MG63 (cell line): ENCODE data around the gene SPATA13. TPM values are rescaled to one million over a fixed set of nuclear protein-coding genes. Genes with fewer than 3 reads are reported as not detected.

Experiments used
- DNase-seq: peaks from one replicate; pipeline ENCODE4 v3.0.0-alpha.2; 2020
- H3K27me3 ChIP-seq: fragments of 250-450 bp; sonication (Bioruptor Pico); 2 replicates; pipeline ENCODE4 v1.5.1; 2020; ENCODE audit warnings: mild to moderate bottlenecking, moderate library complexity
- H3K36me3 ChIP-seq: fragments of 250-450 bp; sonication (Bioruptor Pico); 2 replicates; pipeline ENCODE4 v1.5.1; 2020; ENCODE audit warnings: mild to moderate bottlenecking, moderate library complexity
- H3K4me3 ChIP-seq: fragments of 250-450 bp; sonication (Bioruptor Pico); 2 replicates; pipeline ENCODE4 v1.5.1; 2020; ENCODE audit warnings: mild to moderate bottlenecking, moderate library complexity
- H3K9me3 ChIP-seq: fragments of 250-450 bp; sonication (Bioruptor Pico); 2 replicates; pipeline ENCODE4 v1.5.1; 2020; ENCODE audit warnings: mild to moderate bottlenecking, moderate library complexity
- total RNA-seq: library from RNA; depleted of rRNA; stranded (reverse); fragments of >200 nt; shearing (Covaris generic); gene quantifications from 2 replicates; pipeline ENCODE4 v1.2.3, GENCODE V29; 2014; ENCODE audit warnings: low replicate concordance

The SPATA13 gene
- total RNA-seq, 1 experiment from 2014 or later: 3.9 TPM

DNA sequence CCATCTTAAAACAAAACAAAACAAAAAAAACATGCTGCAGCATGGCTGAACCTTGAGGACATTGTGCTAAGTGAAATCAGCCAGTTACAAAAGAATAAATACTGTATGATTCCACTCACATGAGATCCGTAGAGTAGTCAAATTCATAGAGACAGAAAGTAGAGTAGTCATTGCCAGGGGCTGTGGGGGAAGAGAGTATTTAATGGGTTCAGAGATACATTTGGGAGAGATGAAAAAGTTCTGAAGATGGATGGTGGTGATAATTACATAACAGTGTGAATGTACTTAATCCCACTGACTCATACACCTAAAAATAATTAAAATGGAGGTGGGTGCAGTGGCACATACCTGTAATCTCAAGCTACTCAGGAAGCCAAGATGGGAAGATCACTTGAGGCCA lies 76.8 kb downstream of the SPATA13 start:
- no peak for DNase-seq

DNA sequence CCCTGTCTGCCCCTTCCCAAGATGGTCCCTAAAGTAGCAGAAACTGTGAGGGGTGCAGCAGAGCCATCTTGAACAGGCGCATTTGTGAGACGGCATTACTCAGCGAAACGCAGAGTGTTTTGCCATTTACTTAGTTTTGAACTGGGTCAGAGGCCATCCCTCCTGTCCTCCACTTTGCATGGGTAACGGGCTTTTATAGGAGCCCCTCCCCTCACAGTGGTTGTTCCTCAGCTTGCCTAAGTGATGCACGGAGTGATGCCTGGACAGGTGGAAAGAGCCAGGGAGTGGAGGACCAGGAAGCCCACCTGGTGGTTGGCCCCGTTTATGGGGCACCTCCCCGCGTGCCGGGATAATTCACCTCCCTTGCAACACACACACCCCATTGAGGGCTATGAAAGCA lies 80.8 kb downstream of the SPATA13 start:
- no peaks in the 10 kb centered on the region for H3K9me3 ChIP-seq
- DNase-seq: no peak
- no peaks in the 10 kb centered on the region for H3K27me3 ChIP-seq
- no peak overlapping the region for H3K4me3 ChIP-seq
- H3K36me3 ChIP-seq: no peaks in the 10 kb centered on the region

More for the DNA sequence above, 76.8 kb downstream of the SPATA13 start:
- no peak overlapping the region for H3K4me3 ChIP-seq
- H3K36me3 ChIP-seq: no peaks in the 10 kb centered on the region
- no peaks in the 10 kb centered on the region for H3K9me3 ChIP-seq
- no peaks in the 10 kb centered on the region for H3K27me3 ChIP-seq

DNA sequence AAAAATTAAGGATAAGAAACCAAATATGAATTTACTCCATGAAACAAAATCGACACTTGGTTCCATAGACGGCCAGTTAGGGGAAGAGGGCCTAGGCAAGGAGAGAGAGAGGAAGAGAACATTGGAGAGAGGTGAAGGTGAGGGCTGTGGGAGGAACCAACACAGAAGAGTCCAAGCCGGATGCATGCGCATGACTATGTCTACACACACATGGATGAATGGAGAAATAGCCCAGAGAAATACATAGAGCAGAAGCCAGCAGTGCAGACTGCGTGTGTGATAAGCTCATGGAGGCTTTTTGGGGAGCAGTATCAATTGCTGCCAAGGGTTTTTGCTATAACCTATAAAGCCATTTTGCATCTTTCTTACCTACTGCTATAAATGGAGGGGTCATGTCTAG lies 81.6 kb downstream of the SPATA13 start:
- Histone ChIP-seq H3K9me3 (no peaks in the 10 kb centered on the region), H3K36me3 (no peaks in the 10 kb centered on the region), H3K4me3 (no peak overlapping the region), H3K27me3 (no peaks in the 10 kb centered on the region)
- DNase-seq: no peak

DNA sequence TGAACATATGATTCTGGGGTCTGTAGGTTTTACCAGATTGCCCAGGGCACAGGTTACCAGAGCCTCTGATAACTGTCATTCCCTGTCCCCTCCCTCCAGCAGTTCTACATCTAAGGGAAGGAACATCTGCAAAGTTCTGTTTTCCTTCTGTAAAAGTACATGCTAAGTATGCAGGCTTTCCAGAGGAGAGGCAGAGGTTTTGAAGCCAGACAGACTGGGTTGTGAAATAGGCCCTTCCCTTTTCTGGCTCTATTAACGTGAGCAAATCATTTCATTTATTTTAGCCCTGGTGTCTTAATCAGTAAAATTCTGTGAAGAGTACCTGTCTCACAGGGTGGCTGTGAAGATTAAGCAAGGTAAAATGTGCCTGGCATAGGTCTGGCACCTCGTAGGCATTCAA lies 82.8 kb downstream of the SPATA13 start:
- no peak overlapping the region for H3K4me3 ChIP-seq

DNA sequence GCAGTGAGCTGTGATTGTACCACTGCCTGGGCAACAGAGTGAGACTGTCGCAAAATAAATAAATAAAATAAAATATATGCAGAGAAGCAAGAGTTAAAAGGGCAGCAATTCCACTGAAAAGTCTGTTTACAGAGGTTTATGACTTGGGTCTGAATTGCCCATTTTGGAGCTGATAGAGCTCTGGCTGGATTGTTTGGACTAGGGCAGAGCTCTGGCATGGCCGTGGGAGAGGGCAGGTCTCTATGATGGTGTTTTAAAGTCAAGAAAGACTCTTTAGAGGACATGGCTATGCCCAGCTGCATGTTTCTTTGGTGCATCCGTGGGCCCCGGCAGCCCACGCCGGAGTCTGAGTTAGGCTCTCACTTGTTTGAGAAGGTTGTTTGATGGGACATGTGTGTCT lies 84.3 kb downstream of the SPATA13 start:
- Histone ChIP-seq H3K27me3 (no peaks in the 10 kb centered on the region), H3K4me3 (no peak overlapping the region), H3K36me3 (no peaks in the 10 kb centered on the region), H3K9me3 (no peaks in the 10 kb centered on the region)
- DNase-seq: no peak

More for the DNA sequence above, 82.8 kb downstream of the SPATA13 start:
- H3K9me3 ChIP-seq: no peaks in the 10 kb centered on the region
- DNase-seq: no peak
- H3K27me3 ChIP-seq: no peaks in the 10 kb centered on the region
- H3K36me3 ChIP-seq: no peaks in the 10 kb centered on the region

DNA sequence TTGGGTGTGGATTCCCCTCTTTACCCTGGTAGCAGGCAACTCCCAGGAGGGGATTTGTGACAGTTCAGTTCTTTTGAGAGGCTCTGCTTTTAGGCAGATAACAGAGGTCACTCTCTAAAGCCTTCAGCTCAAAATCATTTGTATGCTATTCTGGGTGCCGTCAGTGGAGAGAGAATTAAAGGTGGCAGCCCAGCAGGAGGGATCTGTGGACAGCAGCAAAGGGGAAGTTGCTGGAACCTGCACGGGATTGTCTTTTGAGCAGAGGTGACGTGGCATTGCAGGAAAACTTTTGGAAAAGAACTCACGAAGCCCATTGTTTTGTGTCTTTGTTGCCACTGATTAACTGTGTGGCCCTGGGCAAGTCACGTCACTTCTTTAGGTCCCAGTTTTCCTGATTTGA lies 86.5 kb downstream of the SPATA13 start:
- Histone ChIP-seq H3K9me3 (no peaks in the 10 kb centered on the region), H3K36me3 (no peaks in the 10 kb centered on the region), H3K4me3 (no peak overlapping the region), H3K27me3 (no peaks in the 10 kb centered on the region)
- DNase-seq: no peak

DNA sequence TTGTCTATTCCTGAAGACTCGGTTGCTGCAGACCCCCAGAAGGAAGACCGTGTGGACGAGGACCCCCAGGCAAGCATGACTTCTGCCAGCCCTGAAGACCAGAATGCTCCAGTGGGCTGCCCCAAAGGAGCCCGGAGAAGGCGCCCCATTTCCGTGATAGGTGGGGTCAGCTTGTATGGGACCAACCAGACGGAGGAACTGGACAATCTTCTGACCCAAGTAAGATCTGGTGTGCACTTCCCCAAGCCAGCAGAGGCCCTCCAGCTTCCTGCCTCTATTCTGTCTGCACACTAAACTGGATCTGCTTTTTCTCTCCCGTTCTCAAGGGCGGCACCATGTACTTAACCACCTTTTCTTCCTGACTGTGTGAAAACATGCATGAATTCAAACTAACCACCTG lies 89.1 kb downstream of the SPATA13 start:
- Histone ChIP-seq H3K36me3 (no peaks in the 10 kb centered on the region), H3K9me3 (no peaks in the 10 kb centered on the region), H3K4me3 (no peak overlapping the region), H3K27me3 (no peaks in the 10 kb centered on the region)
- DNase-seq: no peak

DNA sequence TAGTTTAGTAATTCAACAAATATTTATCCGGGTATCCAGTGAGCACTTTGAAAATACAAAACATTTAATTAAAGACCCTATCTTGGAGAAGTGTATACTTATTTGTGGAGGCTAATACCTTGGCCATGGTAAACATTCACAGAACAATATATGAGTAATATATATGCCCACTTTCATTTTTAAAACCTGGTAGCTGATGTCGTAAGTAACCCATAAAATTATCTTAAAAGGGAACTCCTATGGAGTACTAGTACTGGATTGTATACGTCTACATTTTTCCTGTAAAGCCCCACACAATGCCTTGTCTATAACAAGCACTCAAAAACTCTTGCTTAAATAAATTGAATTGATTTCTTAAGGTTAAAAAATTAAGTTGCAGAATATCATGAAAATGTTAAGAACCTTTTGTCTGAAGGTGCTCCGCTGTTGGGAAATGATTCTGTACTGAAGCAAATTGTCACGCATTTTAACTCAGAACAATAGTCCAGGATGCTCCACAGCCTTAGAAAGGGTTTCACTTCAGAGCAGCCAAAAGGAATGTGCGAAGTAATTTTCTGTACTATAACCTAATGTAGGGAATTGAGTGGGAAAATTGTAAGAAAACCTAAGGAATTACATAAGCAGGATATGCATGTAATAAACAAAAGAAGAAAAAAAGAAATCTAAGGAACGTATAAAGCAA lies 90.0 kb downstream of the SPATA13 start:
- Histone ChIP-seq H3K4me3 (no peak overlapping the region), H3K36me3 (no peaks in the 10 kb centered on the region), H3K27me3 (no peaks in the 10 kb centered on the region), H3K9me3 (no peaks in the 10 kb centered on the region)
- DNase-seq: no peak

DNA sequence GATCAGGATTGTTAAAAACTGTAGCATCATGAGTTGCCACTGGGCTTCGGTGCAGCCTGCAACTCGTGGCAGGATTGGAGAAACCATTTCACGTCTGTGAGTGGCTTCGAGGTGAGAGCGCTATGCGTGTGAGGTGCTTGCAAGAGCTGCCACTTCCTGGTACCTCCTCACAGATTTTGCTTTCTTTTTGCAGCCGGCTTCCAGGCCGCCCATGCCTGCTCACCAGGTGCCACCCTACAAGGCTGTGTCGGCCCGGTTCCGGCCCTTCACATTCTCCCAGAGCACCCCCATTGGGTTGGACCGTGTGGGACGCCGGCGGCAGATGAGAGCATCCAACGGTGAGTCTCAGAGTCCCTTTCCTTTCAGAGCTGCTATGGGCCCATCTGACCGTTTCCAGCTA lies 91.0 kb downstream of the SPATA13 start:
- no peak for DNase-seq
- H3K4me3 ChIP-seq: no peak overlapping the region
- no peaks in the 10 kb centered on the region for H3K36me3 ChIP-seq
- no peaks in the 10 kb centered on the region for H3K9me3 ChIP-seq
- no peaks in the 10 kb centered on the region for H3K27me3 ChIP-seq

DNA sequence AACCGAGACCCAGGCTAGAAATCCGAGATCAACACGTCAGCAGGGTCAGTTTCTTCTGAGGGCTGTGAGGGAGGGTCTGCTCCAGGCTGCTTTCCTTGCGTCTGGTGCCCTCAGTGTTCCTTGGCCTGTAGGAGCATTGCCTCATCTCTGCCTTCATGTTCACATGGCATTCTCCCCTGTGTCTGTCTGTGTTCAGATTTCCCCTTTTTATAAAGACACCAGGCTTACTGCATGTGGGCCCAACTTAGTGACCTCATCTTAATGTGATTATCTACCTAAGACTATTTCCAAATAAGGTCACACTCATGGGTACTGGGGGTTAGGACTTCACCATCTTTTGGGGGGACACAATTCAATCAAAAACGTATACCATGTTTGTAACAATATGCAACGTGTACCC lies 91.6 kb downstream of the SPATA13 start:
- Histone ChIP-seq H3K27me3 (no peaks in the 10 kb centered on the region), H3K36me3 (no peaks in the 10 kb centered on the region), H3K4me3 (no peak overlapping the region), H3K9me3 (no peaks in the 10 kb centered on the region)
- DNase-seq: no peak

DNA sequence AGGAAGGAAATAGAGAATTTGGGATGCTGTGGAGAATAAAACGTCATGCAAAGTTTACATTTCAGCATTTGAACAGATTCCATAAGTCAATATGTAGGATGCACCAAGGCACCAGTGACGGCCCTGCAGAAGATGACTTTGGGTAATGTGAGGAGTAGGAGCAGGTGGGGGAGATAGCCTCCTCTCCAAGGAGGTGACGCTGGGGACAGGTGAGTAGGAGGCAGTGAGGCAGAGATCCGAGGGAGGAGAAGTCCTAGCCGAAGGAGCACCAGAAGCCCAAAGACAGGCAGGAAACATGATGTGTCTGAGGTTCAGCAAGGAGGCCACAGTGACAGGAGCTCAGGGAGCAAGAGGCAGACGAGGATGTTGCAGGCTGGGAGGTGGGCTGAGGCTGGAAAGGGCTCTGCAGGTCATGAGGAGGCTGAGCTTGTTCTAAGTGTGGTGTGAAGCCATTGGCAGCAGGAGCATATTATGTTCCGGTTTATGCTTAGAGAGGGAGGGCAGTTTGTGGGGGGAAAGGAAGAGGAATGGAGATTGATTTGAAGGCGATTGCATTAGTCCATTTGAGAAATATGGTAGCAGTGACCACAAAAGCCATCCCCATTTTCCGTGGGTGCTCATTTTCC lies 93.1 kb downstream of the SPATA13 start:
- no peaks in the 10 kb centered on the region for H3K9me3 ChIP-seq
- no peak for DNase-seq
- no peaks in the 10 kb centered on the region for H3K36me3 ChIP-seq
- no peaks in the 10 kb centered on the region for H3K27me3 ChIP-seq
- no peak overlapping the region for H3K4me3 ChIP-seq

DNA sequence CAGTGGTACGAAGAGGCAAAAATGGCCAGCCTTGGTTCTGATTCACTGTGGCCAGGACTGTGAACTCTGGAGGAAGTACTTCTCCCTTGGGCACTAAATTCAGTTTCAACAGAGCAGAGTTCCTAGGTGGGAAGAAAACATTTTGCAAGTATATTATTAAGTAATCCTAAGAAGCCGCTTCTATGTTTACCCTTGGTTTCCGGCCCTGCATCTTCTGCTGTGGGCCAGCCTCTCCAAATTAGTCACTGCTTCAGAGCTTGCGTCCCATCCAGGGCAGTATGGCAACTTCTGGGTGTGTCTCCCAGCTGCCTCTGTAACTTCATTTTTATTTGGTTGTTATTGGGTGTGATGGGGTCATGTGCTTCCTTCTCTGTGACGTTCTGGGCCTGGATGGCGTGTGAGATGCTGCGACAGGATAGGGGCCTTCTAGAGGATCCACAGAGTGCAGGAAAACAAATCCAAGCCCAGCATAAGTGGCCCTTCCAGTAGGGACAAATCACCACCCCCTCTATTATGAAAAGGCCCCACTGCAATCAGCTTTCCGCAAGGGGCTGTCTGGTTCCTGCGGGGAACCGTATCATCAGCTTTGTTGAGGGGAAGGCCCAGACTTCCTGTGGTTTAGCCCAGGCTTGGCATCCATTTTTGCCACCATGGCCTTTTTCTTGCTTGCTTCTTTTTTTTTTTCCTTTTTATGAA lies 93.8 kb downstream of the SPATA13 start:
- Histone ChIP-seq H3K27me3 (no peaks in the 10 kb centered on the region), H3K4me3 (no peak overlapping the region), H3K36me3 (no peaks in the 10 kb centered on the region), H3K9me3 (no peaks in the 10 kb centered on the region)
- DNase-seq: no peak

DNA sequence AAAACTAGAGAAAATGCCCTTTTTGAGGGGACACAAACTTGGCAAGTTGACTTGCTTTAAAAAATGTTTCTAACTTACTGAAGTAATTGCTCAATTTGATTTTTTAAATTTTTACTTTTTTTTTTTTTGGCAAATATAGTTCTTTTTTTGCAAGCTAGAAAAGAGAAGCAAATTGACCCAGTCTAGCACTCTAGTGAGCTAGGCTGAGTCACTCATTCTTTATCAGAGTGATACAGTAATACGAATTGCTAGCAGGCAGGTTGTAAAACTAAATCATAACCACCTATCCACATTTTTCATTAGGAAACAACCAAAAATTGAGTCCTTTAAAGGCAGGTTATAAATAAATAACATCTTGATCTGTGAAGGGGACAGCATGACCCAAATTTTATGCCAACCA lies 97.0 kb downstream of the SPATA13 start:
- Histone ChIP-seq H3K36me3 (no peaks in the 10 kb centered on the region), H3K27me3 (no peaks in the 10 kb centered on the region), H3K4me3 (no peak overlapping the region), H3K9me3 (no peaks in the 10 kb centered on the region)
- DNase-seq: no peak

DNA sequence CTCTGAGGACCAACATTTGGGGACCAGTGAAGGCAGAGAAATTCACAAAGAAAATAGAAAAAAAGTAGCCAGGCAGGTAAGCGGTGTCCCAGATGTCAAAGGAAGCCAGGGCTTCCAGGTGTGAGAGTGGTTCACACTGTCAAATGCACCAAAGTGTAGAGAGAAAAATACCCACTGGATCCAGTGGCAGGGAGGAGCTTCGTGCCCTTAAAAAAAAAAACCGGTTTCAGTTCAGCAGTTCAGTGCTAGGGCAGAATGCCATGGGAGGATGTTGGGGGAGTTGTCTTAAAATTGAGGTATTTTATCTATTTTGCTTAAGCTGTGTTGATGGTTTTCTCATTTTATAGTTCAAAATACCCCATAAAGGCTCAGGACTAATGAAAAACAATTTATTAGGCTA lies 101.0 kb downstream of the SPATA13 start:
- DNase-seq: no peak
- Histone ChIP-seq H3K4me3 (no peak overlapping the region), H3K36me3 (no peaks in the 10 kb centered on the region), H3K27me3 (no peaks in the 10 kb centered on the region), H3K9me3 (no peaks in the 10 kb centered on the region)

DNA sequence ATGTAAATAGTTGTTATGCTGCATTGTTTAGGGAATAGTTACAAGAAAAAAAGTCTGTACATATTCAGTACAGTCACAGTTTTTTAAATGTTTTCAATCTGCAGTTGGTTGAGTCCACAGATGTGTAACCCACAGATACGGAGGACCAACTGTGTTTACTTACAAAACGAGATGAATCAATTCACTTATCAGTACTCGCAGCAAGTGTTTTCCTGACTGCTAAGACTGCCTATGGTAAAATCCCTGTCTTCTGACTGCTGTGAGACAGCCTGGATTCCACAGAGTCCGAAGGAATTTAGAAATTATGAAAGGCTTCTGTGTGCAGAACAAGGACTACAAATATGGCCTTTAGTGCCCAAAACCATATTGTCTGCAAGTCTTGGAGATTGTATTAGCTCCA lies 103.1 kb downstream of the SPATA13 start:
- Histone ChIP-seq H3K36me3 (no peaks in the 10 kb centered on the region), H3K4me3 (no peak overlapping the region), H3K27me3 (no peaks in the 10 kb centered on the region), H3K9me3 (no peaks in the 10 kb centered on the region)
- DNase-seq: no peak

DNA sequence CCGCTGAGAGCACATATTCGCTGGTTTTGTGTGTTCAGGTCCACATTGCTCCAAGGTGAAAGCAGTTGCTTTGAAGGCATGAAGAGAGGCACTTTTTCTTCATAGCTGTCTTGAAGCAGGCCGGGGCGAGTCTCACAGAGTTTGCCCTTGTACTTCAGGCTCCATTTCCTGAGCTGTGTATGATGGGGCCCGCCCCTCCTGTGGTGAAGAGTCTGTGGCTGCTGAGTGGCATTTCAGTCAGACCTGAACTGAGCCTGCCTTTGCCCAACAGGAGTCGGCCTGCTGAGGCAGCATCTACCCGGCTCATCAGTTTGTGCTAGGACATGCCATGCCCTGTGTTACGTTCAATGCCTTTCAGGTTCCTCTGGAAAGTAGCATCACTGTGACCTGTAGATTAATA lies 104.5 kb downstream of the SPATA13 start:
- H3K27me3 ChIP-seq: no peaks in the 10 kb centered on the region
- no peaks in the 10 kb centered on the region for H3K36me3 ChIP-seq
- no peak overlapping the region for H3K4me3 ChIP-seq
- DNase-seq: no peak
- H3K9me3 ChIP-seq: no peaks in the 10 kb centered on the region

DNA sequence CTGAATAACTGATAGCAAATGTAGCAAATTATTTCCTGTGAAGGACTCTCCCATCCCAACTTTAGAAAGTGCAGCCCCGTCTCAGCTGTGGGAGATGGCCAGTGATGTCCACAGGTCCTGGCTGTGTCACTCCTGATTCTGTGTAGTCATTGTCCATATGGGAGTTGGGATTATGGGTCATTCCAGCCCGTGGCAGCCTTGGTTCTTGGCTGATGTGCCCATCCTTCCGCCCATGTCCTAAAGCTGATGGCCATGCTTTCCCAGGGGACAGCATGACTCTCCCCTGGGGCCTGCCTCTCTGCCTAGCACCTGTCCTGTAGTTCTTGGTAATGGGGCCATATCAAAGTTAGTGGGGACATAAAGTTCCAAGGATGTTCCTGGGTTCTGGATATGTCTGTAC lies 104.9 kb downstream of the SPATA13 start:
- H3K36me3 ChIP-seq: no peaks in the 10 kb centered on the region
- no peak overlapping the region for H3K4me3 ChIP-seq
- DNase-seq: no peak
- no peaks in the 10 kb centered on the region for H3K27me3 ChIP-seq
- H3K9me3 ChIP-seq: no peaks in the 10 kb centered on the region

DNA sequence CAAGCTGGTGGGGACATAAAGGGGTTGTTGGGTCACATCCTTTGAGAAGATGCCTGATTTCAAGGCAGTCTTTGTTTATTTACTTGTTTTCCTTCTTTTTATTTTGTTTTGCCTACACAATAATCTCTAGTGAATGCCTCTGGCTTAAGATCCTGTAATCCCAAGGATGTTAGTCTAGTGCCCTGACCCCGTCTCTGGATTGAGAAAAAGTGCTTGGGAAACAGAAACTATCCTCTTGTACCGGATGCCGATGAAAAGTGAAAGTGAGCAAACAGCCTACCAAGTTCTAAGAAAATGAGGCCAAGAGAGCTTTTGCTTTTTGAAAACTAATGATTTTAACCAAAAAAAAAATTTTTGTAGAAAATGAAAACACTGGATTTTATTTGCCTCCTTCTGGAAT lies 106.8 kb downstream of the SPATA13 start:
- Histone ChIP-seq H3K4me3 (no peak overlapping the region), H3K9me3 (no peaks in the 10 kb centered on the region), H3K27me3 (no peaks in the 10 kb centered on the region), H3K36me3 (no peaks in the 10 kb centered on the region)
- no peak for DNase-seq
